IMR-90 (cell line): ENCODE results near the gene KLC1. TPM values are rescaled to one million over a fixed set of nuclear protein-coding genes. Genes with fewer than 3 reads are reported as not detected.
A peak's percentile ranks its signal among the peaks of the same experiment; 100 is the strongest.

Source experiments
- ATAC-seq: fragments of 200-7000 bp; cut with Tn5 transposase; 2 replicates; pipeline ENCODE4 v1.9.1; 2020; ENCODE audit warnings: low read depth, mild to moderate bottlenecking, moderate library complexity
- BruUV-seq: library from RNA; stranded (reverse); fragments of 400-500 nt; replicated peaks from 2 replicates; lab custom pipeline; 2021; lab: Mats Ljungman, UMichigan
- CTCF ChIA-PET: fragments of 300-600 bp; formaldehyde crosslinking; extraction: SDS; loops from one replicate; lab custom pipeline; 2021; ENCODE audit warnings: antibody characterized with exemption; lab: Yijun Ruan, JAX
- POLR2A ChIA-PET: fragments of 300-600 bp; sonication (Branson Sonifier 250); formaldehyde crosslinking; loops from one replicate; lab custom pipeline; 2022; ENCODE audit warnings: antibody characterized with exemption; ENCODE audit not compliant: unreplicated experiment; lab: Charles Lee
- DNase-seq: peaks from one replicate; pipeline ENCODE4 v3.0.0; 2013
- H2AFZ ChIP-seq: replicated peaks from 2 replicates; pipeline ENCODE3; 2013; ENCODE audit warnings: low read length, mild to moderate bottlenecking; ENCODE audit not compliant: poor library complexity
- H2AK5ac ChIP-seq: 2 replicates; pipeline ENCODE4 v1.6.1; 2013; ENCODE audit warnings: low read depth, low read length, inconsistent platforms
- H2AK9ac ChIP-seq: replicated peaks from 2 replicates; pipeline ENCODE3; 2013; ENCODE audit warnings: mild to moderate bottlenecking, low read depth, low read length, moderate library complexity; ENCODE audit not compliant: poor library complexity
- H2BK120ac ChIP-seq: 2 replicates; pipeline ENCODE4 v1.6.1; 2013; ENCODE audit warnings: low read depth, low read length, inconsistent platforms
- H2BK15ac ChIP-seq: 3 replicates; pipeline ENCODE4 v1.6.1; 2013; ENCODE audit warnings: low read depth, low read length, inconsistent platforms
- H2BK20ac ChIP-seq: 2 replicates; pipeline ENCODE4 v1.6.1; 2013; ENCODE audit warnings: low read depth, mild to moderate bottlenecking, inconsistent platforms, low read length, moderate library complexity
- H2BK5ac ChIP-seq: 2 replicates; pipeline ENCODE4 v1.6.1; 2013; ENCODE audit warnings: mild to moderate bottlenecking, low read depth, low read length, inconsistent platforms; ENCODE audit not compliant: poor library complexity, severe bottlenecking
- H3K14ac ChIP-seq: replicated peaks from 2 replicates; pipeline ENCODE4 v1.6.1; 2013; ENCODE audit warnings: low read depth, low read length, inconsistent platforms
- H3K18ac ChIP-seq: 2 replicates; pipeline ENCODE4 v1.6.1; 2013; ENCODE audit warnings: low read depth, low read length, control low read depth
- H3K23ac ChIP-seq: 2 replicates; pipeline ENCODE4 v1.6.1; 2013; ENCODE audit warnings: low read depth, low read length, inconsistent platforms
- H3K27ac ChIP-seq: 2 replicates; pipeline ENCODE4 v1.5.1; 2013; ENCODE audit warnings: mild to moderate bottlenecking, control low read depth, low read length; ENCODE audit not compliant: insufficient read depth
- H3K27me3 ChIP-seq: 2 replicates; pipeline ENCODE4 v1.6.1; 2013; ENCODE audit warnings: low read length; ENCODE audit not compliant: control insufficient read depth, insufficient read depth
- H3K36me3 ChIP-seq: 2 replicates; pipeline ENCODE4 v1.6.1; 2013; ENCODE audit warnings: low read length, mixed read lengths; ENCODE audit not compliant: control insufficient read depth, insufficient read depth
- H3K4ac ChIP-seq: 2 replicates; pipeline ENCODE4 v1.6.1; 2013; ENCODE audit warnings: low read depth, low read length, inconsistent platforms
- H3K4me1 ChIP-seq: 2 replicates; pipeline ENCODE4 v1.6.1; 2013; ENCODE audit warnings: low read length, mixed read lengths; ENCODE audit not compliant: control insufficient read depth, insufficient read depth
- H3K4me2 ChIP-seq: 2 replicates; pipeline ENCODE4 v1.6.1; 2013; ENCODE audit warnings: low read depth, mild to moderate bottlenecking, control low read depth, low read length, moderate library complexity
- H3K4me3 ChIP-seq: 2 replicates; pipeline ENCODE4 v1.5.1; 2013; ENCODE audit warnings: low read depth, mild to moderate bottlenecking, control low read depth, low read length, moderate library complexity; ENCODE audit not compliant: insufficient read depth
- H3K56ac ChIP-seq: 2 replicates; pipeline ENCODE4 v1.6.1; 2013; ENCODE audit warnings: low read length, inconsistent platforms; ENCODE audit not compliant: insufficient read depth; ENCODE audit errors: extremely low read depth
- H3K79me1 ChIP-seq, 2 experiments: 2 replicates each; pipeline ENCODE4 v1.6.1; 2013; ENCODE audit warnings: low read length in 2 of 2, inconsistent platforms in 1 of 2, low read depth in 1 of 2
- H3K9ac ChIP-seq: 2 replicates; pipeline ENCODE4 v1.6.1; 2013; ENCODE audit warnings: low read depth, low read length, control low read depth
- H3K9me1 ChIP-seq: 2 replicates; pipeline ENCODE4 v1.6.1; 2013; ENCODE audit warnings: low read length, inconsistent platforms; ENCODE audit not compliant: insufficient read depth
- H3K9me3 ChIP-seq: 2 replicates; pipeline ENCODE4 v1.6.1; 2013; ENCODE audit warnings: low read length; ENCODE audit not compliant: control insufficient read depth, insufficient read depth
- H4K20me1 ChIP-seq: 2 replicates; pipeline ENCODE4 v1.6.1; 2013; ENCODE audit warnings: low read length, inconsistent platforms; ENCODE audit not compliant: insufficient read depth
- H4K5ac ChIP-seq: 2 replicates; pipeline ENCODE4 v1.6.1; 2013; ENCODE audit warnings: mild to moderate bottlenecking, low read depth, low read length, control low read depth
- H4K8ac ChIP-seq, 2 experiments: 2 replicates each; pipeline ENCODE4 v1.6.1; 2013; ENCODE audit warnings: low read depth in 2 of 2, low read length in 2 of 2, control low read depth in 1 of 2, inconsistent platforms in 1 of 2
- H4K91ac ChIP-seq: 2 replicates; pipeline ENCODE4 v1.6.1; 2013; ENCODE audit warnings: low read depth, low read length, inconsistent platforms; ENCODE audit not compliant: insufficient read depth
- BHLHE40 ChIP-seq: fragments of 150-350 bp; IDR thresholded peaks from 2 replicates; pipeline ENCODE4 v1.6.1; 2016; ENCODE audit warnings: mild to moderate bottlenecking, low read depth, low read length
- CEBPB ChIP-seq: IDR thresholded peaks from 2 replicates; pipeline ENCODE4 v1.6.1; 2012; ENCODE audit warnings: low read depth, low read length, improper control_type of control experiment
- MAFK ChIP-seq: IDR thresholded peaks from 2 replicates; pipeline ENCODE4 v1.6.1; 2012; ENCODE audit warnings: low read depth, low read length, improper control_type of control experiment
- MXI1 ChIP-seq: IDR thresholded peaks from 2 replicates; pipeline ENCODE4 v1.6.1; 2012; ENCODE audit warnings: low read depth, mild to moderate bottlenecking, low read length, moderate library complexity, borderline replicate concordance
- NFE2L2 ChIP-seq: fragments of 150-350 bp; IDR thresholded peaks from 2 replicates; pipeline ENCODE4 v1.6.1; 2016; ENCODE audit warnings: low read depth, mild to moderate bottlenecking, low read length
- SMC3 ChIP-seq: fragments of 150-350 bp; IDR thresholded peaks from 2 replicates; pipeline ENCODE4 v1.6.1; 2016; ENCODE audit warnings: low read depth, mild to moderate bottlenecking, antibody characterized with exemption, low read length, moderate library complexity
- WGBS, 2 experiments: methylation state at CpG; one replicate each; pipeline versions ENCODE4 v1.1.5 to v1.1.7; 2013; ENCODE audit warnings: missing lambda C conversion rate in 2 of 2; ENCODE audit not compliant: insufficient read length in 1 of 2; ENCODE audit errors: extremely low coverage in 2 of 2; 5-methylcytosine and 5-hydroxymethylcytosine counted together
- dilution Hi-C: fragments of 300-500 bp; cut with HindIII; formaldehyde crosslinking; loops from one replicate; pipeline ENCODE4 v1.14.3; 2018; ENCODE audit warnings: low sequenced_read_pairs; ENCODE audit not compliant: unreplicated experiment
- in situ Hi-C: fragments of 300-500 bp; cut with MboI; formaldehyde crosslinking; loops from 3 replicates; pipeline ENCODE4 v1.14.3; 2019; ENCODE audit warnings: low sequenced_read_pairs, inconsistent platforms, mixed read lengths
- intact Hi-C: fragments of 100-400 bp; cut with micrococcal nuclease; formaldehyde crosslinking; loops from 2 replicates; pipeline ENCODE4 v1.10.0; 2022
- polyA plus RNA-seq, 3 experiments: library from polyadenylated mRNA; depleted of rRNA; stranded (reverse); fragments of >200 nt; gene quantifications; 2 replicates each; pipeline ENCODE4 v1.2.3, GENCODE V29; 2012; ENCODE audit warnings: low replicate concordance in 1 of 3
- total RNA-seq: library from RNA; depleted of rRNA; stranded (reverse); fragments of >200 nt; gene quantifications from 2 replicates; pipeline ENCODE4 v1.2.3, GENCODE V29; 2012

Gene KLC1
- total and polyA plus RNA-seq, 2 of the 4 experiments (the other 2 are of a cell fraction): 101 to 157 TPM

- Histone ChIP-seq H3K27ac (peak overlapping the region; percentile 69), H2AK9ac (no peak overlapping the region), H3K9me3 (no peaks in the 10 kb centered on the region), H2BK20ac (no peak overlapping the region), H4K20me1 (peaks cover 46% of the 10 kb centered on the region), H3K9ac (no peak overlapping the region), H2AFZ (no peak overlapping the region), H2BK15ac (no peak overlapping the region), H2BK5ac (peak overlapping the region; percentile 87), H3K27me3 (no peaks in the 10 kb centered on the region), H3K4me3 (no peak overlapping the region), H3K4me2 (peak overlapping the region; percentile 2; the same call in 1 of the 2 replicates), H4K91ac (0 out of 2 replicates have a peak overlapping the region, but pooled peaks have one; percentile 8), H3K18ac (no peak overlapping the region), H2AK5ac (peak overlapping the region; percentile 71; the same call in 1 of the 2 replicates), H3K79me1 (peaks cover 38 to 81% of the 10 kb centered on the region in 2 experiments), H3K14ac (peak overlapping the region; percentile 58), H3K23ac (peak overlapping the region; percentile 41; the same call in 1 of the 2 replicates), H2BK120ac (peak overlapping the region; percentile 35; the same call in 1 of the 2 replicates), H3K4me1 (peaks cover 29% of the 10 kb centered on the region), H4K5ac (no peak overlapping the region), H3K36me3 (peaks cover 58% of the 10 kb centered on the region), H3K9me1 (peaks cover 27% of the 10 kb centered on the region), H3K56ac (no peak overlapping the region), H4K8ac (peak overlapping the region in 1 of 2 experiments; percentile 63; a peak in 3 of 4 replicates), H3K4ac (peak overlapping the region; percentile 69)
- no TSS peak for BruUV-seq
- ATAC-seq (peak; percentile 73), DNase-seq (peak; percentile 90)
- intact Hi-C loops (no loop called here), in situ Hi-C loops (no loop called here), dilution Hi-C loops (no loop called here)
- WGBS, 2 experiments: 92% methylated on average over 10 of the region's 13 CpGs; no CpG with 5 or more reads in 1 of the 2 experiments
- ChIA-PET POLR2A (no interaction called here), CTCF (interaction anchor here (1.1 kb wide), 1 partner anchor 81 kb away, joined by 3 read pairs; no protein-coding TSS in a partner anchor)
- TF ChIP-seq MAFK: peak; percentile 44; the same call in 1 of the 2 replicates
- peak; percentile 73 for TF ChIP-seq CEBPB
- 0 out of 2 replicates have a peak, but pooled peaks have one; percentile 10 for TF ChIP-seq MXI1
- no peak for TF ChIP-seq BHLHE40
- 0 out of 2 replicates have a peak, but pooled peaks have one; percentile 32 for TF ChIP-seq NFE2L2
- TF ChIP-seq SMC3: no peak
These were observed 28.5 kb downstream of the KLC1 start for GRCh38 chr14:103657471-103657870.
